Inflammatory macrophage (primary cell): ENCODE data around the gene PRDM16.

Experiments
- DNase-seq, 2 donors: peaks; one replicate each; pipeline ENCODE4 v3.0.0-alpha.2; 2020 to 2022

PRDM16 gene

DNA sequence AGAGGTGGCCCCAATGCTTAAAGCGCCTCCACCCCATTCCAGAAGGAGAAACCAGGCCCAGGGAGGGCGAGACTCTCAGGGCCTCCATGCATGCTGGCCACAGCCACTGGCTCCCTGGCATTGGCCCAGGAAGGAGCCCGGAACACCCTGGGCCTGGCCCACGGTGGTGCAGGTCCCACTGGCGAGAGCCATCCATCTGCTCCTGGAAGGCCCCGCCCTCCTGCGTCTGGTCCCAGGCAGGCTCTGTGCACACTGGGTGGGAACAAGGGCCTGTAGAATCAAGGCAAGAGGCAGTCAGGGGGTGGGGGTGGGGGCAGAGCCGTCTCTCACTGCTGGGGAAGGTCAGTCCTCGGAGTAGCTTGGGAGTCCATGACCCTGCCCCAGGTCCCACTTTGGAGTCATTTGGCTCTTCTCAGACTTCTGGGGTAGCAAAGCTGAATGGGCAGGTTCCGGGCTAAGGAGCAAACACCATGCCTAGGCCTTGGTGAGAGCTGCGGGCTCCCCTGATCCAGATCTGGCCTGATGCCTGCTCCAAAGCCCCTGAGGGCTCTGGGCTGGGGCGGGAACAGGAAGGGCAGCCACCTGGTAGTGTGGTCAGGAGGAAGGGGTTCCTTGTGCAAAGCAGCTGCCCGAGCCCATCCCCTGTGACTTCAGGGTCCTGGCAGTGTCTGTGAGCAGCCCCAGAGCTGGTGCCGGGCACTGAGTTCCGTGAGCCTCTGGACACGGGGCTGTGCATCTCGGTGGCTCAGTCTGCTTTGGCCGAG is 278.4 kb downstream of the PRDM16 start:
- no peak for DNase-seq

DNA sequence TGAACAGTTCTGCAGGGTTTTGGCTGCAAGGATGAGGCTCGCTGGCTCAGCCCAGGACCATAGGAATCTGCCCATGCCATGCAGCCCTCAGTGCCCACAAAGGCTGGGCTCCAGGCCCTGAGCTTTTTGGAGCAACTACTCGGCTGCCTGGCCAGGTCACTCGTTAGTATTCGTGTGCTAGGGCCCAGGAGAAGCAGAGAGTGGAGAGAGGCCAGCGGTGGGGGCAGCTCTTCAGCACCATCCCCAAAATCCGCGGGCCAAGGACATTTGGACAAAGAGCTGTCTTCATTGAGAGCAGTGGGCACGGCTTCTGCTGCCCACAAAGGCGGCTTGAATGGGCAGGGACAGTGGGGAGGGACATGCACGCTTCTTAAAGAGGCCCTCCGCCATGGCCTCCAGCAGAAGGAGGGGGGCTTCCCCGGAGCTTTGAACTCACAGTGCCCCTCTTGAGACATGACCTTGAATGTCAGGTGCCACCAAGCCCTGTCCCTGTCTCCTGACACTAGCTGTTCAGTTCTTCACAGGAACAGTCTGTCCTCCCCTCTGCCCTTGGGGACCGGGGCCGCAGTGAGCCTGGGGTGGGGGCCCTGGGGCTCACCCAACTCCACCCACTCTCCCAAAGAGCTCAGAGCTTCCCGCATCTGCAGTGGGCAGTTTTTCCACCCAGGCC is 279.3 kb downstream of the PRDM16 start:
- no peak for DNase-seq

DNA sequence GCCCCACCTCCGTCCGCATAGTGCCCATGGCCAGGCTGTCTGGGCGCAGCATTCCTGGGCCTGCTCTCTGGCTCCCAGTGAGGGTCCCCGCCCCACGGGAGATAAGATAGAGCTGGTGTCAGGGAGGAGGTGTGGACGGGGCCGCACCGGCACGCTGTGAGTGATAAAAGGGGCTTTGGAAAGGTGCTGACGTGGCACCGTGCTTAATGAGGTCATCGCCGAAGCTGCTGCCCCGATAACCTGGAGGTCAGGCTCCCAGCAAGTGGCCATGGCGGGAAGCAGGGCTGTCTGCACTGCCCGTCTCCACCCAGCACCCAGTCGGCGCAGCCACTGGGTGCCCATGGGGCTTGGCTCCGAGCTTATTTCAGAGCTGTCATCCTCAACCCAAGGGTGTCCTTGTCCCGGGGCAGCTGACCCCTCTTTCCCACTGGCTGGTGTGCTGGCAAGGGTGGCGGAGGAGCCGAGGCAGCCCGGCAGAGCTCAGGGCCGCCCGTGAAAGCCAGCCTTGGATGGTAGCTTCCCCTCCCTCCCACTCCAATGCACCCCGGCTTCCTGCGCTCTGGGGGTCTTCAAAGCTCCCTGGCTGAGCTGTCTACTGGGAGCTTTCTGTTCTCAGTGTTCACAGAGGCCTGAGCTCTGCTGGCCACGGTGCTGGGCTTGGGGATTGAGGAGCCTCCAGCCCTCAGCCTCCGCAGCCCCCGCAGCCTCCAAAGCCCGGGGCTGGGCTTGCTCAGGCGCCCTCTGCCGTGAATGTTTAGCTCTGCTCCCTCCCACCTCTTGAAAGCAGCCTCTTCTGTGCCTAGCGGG is 280.4 kb downstream of the PRDM16 start:
- no peak for DNase-seq

DNA sequence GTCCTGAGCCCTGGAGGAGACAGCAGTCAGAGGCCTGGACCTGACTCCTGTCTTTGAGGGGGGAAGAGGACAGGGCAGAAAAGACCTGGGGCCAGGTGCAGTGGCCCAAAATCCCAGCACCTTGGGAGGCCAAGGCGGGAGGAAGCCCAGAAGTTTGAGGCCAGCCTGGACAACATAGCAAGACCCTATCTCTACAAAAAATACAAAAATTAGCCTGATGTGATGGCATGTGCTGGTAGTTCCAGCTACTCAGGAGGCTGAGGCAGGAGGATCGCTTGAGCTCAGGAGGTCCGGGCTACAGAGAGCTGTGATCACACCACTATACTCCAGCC is 280.9 kb downstream of the PRDM16 start:
- no peak for DNase-seq

DNA sequence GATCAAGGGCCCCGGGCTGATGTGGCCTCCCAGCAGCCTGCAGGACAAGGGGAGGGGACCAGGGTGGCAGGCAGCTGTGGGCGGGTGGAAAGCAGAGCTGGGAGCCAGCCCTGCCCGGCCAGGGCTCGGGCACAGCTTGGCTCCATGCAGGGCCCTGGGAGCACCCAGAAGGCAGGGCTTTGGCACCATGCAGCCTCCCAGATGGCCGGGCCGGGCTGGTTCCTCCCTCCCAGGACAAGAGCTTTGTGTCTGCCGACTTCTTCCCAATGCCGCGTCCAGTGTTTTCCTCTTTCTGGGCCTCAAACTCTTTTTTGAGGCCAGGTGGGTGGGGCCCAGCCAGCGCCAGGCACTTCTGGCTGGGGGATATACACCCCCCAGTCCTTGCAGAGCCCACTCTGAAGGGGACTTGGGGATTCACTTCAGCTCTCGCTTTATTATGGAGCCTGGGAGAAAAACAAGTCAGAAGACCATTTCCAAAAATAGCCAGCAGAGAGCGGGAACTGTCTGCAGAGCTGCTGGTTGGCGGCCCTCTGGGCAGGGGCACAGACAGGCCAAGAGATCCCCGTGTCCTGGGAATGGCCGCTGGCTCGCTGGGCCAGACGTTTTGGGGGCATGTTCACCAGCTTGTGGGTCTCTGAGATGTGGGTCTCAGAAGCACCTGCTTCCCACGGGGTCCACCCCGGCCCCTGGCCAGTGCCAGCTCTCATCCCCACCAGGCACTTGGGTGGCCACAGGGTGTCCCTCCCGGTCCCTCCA is 281.7 kb downstream of the PRDM16 start:
- DNase-seq: no peak

DNA sequence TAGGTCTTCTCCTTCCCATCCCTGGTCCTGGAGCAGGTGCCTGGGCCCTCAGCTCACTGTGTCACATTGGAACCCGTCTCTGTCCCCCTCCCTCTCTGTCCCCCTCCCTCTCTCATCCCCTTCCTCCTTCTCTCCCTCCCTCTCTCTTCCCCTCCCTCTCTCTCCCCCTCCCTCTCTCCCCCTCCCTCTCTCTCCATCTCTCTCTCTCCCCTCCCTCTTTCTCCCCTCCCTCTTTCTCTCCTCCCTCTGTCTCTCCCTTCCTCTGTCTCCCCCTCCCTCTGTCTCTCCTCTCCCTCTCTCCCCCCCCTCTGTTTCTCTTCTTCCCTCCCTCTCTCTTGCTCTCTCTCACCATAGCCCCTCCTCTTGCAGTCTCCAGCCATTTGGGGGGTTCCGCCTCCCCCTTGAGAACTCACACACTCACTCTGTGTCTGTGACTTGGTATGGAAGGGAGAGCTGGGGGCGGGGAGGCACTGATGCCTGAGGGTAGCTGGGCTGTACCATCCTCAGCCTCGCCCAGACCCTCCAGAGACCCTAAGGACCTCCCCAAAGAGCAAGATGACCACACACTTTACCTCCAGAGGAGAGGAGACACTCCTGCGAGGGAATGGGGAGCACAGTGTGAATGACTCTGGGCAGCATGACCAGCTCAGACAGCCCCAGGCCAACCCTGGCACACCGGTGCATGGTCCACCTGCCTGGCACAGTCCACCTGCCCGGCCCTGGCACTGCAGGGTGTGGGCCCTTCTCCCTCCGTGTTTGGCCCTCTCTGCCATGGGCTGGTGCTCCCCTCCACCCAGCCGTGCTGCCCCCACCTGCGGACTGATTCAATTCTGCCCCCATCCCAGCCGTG is 282.7 kb downstream of the PRDM16 start:
- DNase-seq: no peak

DNA sequence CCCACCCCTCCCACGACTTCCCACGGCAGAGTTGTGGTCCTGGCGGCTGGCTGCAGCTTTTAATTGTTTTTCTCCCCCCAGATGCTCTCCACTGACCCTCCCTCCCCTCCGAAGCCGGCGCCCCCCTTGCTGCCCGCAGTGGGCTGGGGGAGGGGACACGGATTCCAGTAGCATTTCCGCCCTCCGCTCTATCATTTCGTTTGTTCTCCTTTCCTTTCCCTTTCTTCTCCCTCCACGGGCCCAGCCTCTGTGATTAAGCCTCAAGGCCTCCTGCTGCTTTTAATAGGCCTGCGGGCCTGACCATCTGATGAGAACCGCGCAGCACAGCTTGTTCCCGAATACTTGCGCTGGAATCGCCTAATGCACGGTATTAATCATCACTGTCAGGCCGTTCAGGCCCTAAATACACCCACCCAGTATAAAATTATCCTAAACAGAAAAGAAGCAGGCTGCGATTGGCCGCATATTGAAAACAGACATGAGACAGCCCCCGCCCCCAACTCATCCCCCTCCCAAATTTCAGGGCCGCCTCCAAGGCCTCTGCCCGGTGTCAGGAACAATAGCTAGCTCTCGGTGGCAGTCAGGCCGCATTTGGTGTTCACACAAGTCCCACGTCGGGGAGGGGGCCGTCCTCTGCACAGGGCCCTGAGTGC is 283.4 kb downstream of the PRDM16 start:
- no peak for DNase-seq

DNA sequence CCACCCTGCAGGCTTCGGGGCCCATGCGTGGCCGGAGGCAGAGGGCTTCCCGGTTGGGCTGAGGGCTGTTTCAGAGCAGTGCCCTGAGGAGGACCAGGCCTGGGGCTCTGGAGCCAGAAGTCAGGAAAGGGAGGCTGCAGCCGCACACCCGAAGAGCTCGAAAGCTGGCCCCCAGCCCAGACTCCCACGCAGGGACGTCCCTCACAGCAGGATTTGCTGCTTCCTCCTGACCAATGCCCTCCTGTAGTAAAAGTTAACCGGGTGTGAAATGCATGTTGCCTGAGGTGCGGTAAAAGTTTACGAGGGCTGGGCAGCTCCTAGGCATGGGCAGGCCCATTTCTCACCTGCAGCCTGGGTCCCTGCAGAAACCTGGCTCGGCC is 283.9 kb downstream of the PRDM16 start:
- no peak for DNase-seq

DNA sequence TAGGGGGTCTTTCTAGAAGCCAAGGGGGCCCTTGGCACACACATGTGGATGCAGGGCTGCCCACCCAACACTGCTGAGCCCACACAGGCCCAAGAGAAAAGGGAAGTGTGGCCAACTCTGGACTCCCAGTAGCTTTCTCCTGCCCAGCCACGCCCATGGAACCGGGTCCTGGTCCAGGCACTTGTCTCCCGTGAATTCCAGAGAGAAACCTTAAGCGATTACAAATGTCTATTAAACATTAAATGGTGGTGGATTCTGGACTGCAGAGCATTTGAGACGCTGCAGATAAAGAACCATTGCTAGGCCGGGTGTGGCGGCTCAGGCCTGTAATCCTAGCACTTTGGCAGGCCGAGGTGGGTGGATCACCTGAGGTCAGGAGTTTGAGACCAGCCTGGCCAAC is 284.9 kb downstream of the PRDM16 start:
- no peak for DNase-seq

DNA sequence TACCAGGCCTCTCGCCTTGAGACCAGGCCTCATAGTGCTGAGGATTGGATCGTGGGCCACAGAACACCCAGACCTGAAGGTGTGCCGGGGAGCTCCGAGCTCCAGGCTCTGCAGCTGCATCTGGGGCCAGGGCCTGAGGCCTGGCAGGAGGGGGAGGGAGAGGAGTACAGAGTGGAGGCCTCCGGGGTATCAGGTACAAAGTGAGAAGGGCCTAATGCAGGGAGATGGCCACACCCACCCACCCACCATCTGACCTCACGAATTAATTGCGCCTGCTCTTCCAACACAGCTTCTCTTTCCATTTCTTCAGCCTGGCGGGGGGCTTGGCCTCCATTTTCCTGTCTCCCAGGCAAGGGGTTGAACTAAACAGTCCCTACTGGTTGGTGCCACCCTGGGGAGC is 286.1 kb downstream of the PRDM16 start:
- DNase-seq: no peak

DNA sequence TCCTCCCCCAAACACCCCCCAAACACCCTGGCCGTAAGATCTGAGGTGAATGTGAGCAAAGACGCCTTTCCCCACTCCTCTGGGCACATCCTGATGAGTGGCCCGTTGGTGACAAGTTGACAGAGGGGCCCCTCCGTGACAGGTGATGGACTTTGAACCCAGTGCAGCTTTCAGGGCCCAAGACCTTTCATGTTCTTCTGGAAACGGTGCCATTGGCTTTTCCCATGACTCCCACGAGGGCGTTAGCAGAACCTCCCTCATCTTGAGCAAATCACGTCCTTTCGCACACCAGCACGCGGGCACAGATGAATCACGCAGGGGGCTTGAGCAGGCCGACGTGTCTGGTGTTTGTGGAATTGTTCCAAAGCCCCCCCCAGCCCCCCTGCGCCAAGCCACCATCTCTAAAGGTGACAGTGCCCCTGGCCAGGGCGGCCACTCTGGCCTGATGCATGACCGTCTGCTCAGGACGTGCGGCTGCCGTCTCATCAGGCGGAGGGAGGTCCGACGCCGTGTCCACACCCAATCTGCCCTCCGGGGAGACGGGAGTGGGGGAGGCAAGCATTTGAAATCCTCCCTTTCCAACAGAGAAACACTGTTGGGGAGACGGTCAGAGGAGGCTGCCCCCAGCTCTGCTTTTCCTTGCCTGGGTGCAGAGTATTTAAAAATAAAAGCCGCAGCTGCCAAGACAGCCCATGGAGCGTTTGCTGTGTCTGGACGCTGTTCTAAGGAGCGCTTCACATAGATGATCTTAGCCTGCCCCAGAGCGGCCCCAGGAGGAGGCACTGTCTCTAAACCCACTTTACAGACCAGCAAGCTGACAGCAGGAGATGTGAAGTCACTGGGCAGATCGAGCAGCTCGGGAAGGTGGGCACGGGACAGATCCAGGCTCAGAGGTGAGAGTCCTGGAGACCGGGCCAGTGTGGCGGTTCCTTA is 287.2 kb downstream of the PRDM16 start:
- DNase-seq: no peak

DNA sequence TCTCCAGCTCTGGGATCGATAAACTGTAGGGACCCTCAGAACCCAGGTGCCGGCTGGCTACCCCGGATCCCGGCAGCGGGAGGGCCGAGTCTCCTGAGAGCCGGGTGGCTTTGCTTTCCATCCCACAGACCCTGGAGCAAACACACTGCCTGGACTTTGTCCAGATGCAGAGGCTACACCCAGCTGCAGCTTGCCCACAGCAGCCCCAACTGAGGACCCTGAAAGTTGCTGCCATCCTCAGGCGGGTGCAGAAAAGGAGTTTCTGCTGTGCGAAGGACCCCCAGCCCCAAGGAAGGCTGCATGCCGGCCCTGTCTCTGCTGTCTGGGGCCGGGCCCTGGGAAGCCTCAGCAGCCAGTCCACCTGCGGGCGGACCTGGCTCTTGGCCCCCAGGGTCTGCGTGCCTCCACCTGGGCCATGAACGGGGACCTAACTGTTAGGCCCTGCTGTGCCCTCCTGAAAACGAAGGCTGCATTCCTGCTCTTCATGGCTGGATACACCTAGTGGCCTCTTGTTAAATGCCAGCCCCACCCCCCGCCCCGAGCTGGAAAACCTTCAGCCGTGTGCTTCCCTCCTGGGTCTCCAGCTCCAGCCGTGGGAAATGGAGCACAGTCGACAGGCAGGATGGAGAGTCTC is 287.9 kb downstream of the PRDM16 start:
- no peak for DNase-seq

DNA sequence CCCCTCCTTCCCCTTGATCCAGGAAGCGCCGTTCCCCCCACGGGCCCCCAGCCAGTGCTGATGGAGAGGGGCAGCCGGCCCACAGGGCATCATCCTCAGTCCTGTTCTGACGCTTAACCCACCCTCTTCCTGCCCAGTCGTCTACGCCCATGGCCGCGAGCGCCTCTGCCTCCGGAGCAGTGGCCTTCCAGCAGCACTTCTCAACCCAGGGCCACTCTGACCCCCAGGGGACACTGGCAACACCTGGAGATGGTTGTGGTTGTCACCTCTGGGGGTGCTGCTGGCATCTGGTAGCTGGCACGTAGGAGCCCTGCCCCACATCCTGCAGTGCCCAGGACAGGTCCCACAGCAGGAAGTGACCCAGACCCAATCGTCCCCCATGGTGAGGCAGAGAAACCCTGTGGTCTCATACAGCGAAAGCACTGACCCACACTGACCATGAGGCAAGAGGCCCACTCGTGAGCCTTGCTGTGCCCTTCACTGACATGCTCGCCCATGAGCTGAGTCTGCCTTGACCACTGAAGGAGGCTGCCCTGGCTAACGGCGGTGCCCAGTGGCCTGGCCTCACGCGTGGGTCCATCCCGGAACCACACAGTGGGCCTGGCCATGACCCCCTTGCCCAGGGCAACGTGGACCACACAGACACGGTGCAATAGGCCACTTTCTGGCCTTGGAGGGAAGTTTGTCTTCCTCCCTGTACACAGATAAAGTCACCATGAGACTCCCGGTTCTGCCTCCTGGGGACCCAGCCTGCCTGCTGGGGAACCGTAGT is 288.7 kb downstream of the PRDM16 start:
- no peak for DNase-seq

DNA sequence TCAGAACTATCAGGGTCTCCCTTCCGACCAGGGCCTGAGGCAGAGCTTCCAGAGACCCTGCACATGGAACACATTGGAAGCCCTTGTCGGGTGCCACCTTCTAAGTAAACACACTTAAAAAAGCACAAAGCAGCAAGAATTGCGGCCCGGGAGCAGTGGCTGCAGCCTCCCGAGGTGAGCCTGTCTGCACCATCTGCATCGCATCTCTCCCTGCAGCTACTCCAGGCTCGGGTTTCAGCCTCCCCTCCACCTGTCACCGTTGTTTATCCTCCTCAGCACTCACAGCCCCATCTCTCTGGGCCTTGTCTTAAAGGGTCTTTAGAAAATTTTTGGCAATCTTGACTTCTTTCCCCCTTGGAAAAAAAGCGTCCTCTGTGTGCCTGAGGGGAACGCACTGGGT is 290.3 kb downstream of the PRDM16 start:
- no peak for DNase-seq

DNA sequence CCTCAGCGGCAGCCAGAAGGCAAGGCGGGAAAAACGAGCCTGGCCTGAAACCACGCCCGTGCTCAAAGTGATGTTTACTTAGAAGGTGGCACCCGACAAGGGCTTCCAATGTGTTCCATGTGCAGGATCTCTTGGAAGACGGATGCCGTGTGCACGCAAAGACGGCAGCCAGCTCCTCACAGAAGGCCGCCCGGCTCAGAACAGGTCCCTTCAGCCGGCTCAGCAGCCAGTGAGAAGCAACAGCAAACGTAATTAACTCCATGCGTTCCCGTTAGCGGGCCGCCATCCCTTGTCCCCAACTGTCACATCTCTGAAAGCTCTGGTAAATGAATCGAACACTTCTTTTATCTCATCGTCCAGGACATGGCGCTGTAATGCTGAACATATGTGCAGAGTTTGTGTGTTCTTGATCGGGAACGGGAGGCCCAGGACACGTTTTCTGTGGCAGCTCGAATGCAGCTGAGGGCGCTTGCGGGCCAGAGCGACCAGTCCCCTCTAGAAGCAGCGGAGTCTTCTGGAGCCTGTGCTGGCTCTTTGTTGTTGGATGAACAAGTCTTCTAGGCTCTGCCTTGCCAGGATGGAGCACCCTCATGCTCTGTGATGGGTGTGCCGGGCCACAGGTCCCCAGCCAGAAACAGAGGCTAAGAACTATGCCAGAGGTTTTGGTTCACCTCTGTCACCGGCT is 290.9 kb downstream of the PRDM16 start:
- DNase-seq: no peak

DNA sequence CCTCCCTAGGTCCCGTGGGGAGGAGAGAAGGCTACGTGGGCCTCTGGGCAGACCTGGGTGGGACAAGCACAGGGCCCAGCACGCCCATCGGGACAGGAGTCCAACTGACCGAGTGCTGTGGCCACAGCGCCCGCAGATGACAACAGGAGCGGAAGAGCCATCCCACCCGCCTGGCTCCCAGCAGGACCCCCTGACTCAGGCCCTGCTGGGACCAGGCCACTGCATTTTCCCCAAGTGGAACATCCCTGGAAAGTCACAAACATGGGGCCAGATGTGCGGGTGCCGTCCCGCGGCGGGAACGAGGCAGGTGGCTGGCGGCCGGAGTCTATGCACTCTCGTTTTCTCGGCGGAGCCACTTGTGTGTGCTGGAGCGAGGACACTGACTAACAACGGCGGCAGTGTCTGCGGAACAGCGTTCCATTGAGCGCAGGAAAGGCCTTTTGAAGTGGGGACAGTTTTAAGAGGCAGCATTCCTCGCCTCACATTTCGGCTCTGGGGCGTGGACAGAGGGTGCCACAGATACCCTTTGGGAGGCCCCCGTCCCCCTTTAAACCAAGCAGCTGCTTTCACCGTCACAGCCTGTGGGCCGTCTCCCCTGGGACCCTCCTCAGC is 291.7 kb downstream of the PRDM16 start:
- no peak for DNase-seq

DNA sequence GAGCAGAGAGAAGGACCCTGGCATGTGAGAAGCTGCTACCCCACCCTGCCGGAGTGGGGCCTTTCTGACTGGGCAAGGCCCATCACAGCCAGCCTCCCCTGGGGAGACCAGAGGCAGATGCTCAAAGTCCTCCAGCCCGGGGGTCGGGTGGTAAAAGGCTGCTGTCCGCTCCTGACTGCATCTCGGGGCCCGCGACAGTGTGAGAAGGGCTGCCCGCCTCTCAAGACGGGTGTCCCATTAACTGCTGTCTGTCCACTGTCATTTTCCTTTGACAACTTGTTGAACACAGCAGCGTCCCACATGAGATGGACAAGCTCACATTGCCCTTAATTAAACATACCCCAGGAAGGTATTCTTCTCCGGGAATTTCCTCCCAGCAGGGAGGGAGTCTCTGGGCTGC is 294.0 kb downstream of the PRDM16 start:
- DNase-seq: no peak

DNA sequence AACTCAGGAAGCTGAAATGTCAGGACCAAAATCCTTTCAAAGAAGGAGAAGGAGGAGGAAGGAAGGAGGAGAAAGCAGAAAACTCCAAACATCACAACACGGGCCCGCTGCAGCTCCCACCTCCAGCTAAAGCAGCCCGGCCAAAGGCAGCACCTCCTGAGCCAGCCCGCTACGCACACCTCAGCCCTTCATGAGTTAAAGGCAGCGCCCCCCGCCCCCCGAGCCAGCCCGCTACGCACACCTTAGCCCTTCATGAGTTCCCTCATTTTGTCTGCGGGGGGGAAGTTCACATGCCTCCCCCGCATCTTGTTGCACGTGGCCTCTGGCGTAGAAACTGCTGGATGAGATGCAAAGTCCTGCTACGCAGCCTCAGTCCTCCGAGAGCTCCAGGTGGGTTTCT is 294.8 kb downstream of the PRDM16 start:
- DNase-seq: no peak
